Neural cell (in vitro differentiated cells): ENCODE measurements around the gene GAMT. TPM values are rescaled to one million over a fixed set of nuclear protein-coding genes. Genes with fewer than 3 reads are reported as not detected.

Experiments
- H2AFZ ChIP-seq: fragments of 200-600, 300-800 bp; sonication (generic), shearing (Covaris generic); 2 replicates; pipeline ENCODE4 v1.6.0; 2014; ENCODE audit warnings: low read depth, mild to moderate bottlenecking, antibody characterized with exemption, low read length, moderate library complexity
- H3F3A ChIP-seq: fragments of 200-600 bp; shearing (Covaris generic); 2 replicates; pipeline ENCODE4 v1.6.1; 2016; ENCODE audit warnings: mild to moderate bottlenecking, moderate library complexity, mixed read lengths, antibody characterized with exemption, low read length; ENCODE audit not compliant: insufficient read depth, poor library complexity, severe bottlenecking
- H3K27ac ChIP-seq: fragments of 200-600, 300-800 bp; sonication (generic), shearing (Covaris generic); 2 replicates; pipeline ENCODE4 v1.5.1; 2014; ENCODE audit warnings: mild to moderate bottlenecking, low read length, moderate library complexity
- H3K27me3 ChIP-seq: fragments of 300-800, 200-600 bp; sonication (generic), shearing (Covaris generic); 2 replicates; pipeline ENCODE4 v1.6.0; 2014; ENCODE audit warnings: mild to moderate bottlenecking, low read depth, low read length, moderate library complexity; ENCODE audit not compliant: insufficient read depth
- H3K36me3 ChIP-seq: fragments of 300-800, 200-600 bp; sonication (generic), shearing (Covaris generic); 2 replicates; pipeline ENCODE4 v1.5.1; 2014; ENCODE audit warnings: mild to moderate bottlenecking, antibody characterized with exemption, low read length, moderate library complexity; ENCODE audit not compliant: insufficient read depth
- H3K4me2 ChIP-seq: fragments of 300-800, 200-600 bp; sonication (generic), shearing (Covaris generic); 2 replicates; pipeline ENCODE4 v1.6.0; 2014; ENCODE audit warnings: mild to moderate bottlenecking, low read length
- H3K4me3 ChIP-seq: fragments of 300-800, 200-600 bp; sonication (generic), shearing (Covaris generic); 2 replicates; pipeline ENCODE4 v1.5.1; 2014; ENCODE audit warnings: mild to moderate bottlenecking, low read length, moderate library complexity
- H3K79me2 ChIP-seq: fragments of 200-600 bp; shearing (Covaris generic); replicated peaks from 2 replicates; pipeline ENCODE4 v1.6.0; 2014; ENCODE audit warnings: mild to moderate bottlenecking, low read length, moderate library complexity; ENCODE audit not compliant: insufficient read depth
- H3K9ac ChIP-seq: fragments of 300-800, 200-600 bp; sonication (generic), shearing (Covaris generic); 2 replicates; pipeline ENCODE4 v1.6.1; 2016; ENCODE audit warnings: mild to moderate bottlenecking, low read length, mixed read lengths
- H3K9me2 ChIP-seq: fragments of 200-600 bp; shearing (Covaris generic); 2 replicates; pipeline ENCODE4 v1.6.1; 2016; ENCODE audit warnings: mild to moderate bottlenecking, low read length, mixed read lengths; ENCODE audit not compliant: insufficient read depth
- H3K9me3 ChIP-seq: fragments of 200-600, 300-800 bp; sonication (generic), shearing (Covaris generic); 2 replicates; pipeline ENCODE4 v1.6.1; 2016; ENCODE audit warnings: mild to moderate bottlenecking, mixed run types, low read length, moderate library complexity, mixed read lengths
- H4K20me1 ChIP-seq: fragments of 200-600 bp; shearing (Covaris generic); 2 replicates; pipeline ENCODE4 v1.6.1; 2016; ENCODE audit warnings: mild to moderate bottlenecking, mixed run types; ENCODE audit not compliant: insufficient read depth
- EP300 ChIP-seq: fragments of 450-650 bp; conservative IDR thresholded peaks from 2 replicates; pipeline ENCODE4 v1.6.1; 2014; ENCODE audit warnings: antibody characterized with exemption, mild to moderate bottlenecking, moderate library complexity; ENCODE audit not compliant: poor library complexity, severe bottlenecking
- EZH2 ChIP-seq: fragments of 200-600, 300-800 bp; shearing (Covaris generic), sonication (generic); IDR thresholded peaks from 2 replicates; pipeline ENCODE4 v1.6.1; 2014; ENCODE audit warnings: antibody characterized with exemption, low read length, borderline replicate concordance, mild to moderate bottlenecking; ENCODE audit not compliant: insufficient read depth, poor library complexity, severe bottlenecking
- MXI1 ChIP-seq: fragments of 450-650 bp; conservative IDR thresholded peaks from 2 replicates; pipeline ENCODE4 v1.6.1; 2014; ENCODE audit warnings: antibody characterized with exemption, mild to moderate bottlenecking; ENCODE audit not compliant: poor library complexity, severe bottlenecking
- RAD21 ChIP-seq: fragments of 450-650 bp; conservative IDR thresholded peaks from 2 replicates; pipeline ENCODE4 v1.6.1; 2014; ENCODE audit warnings: antibody characterized with exemption, mild to moderate bottlenecking, moderate library complexity
- REST ChIP-seq: IDR thresholded peaks from 2 replicates; pipeline ENCODE4 v1.6.1; 2012; ENCODE audit warnings: borderline replicate concordance
- SMC3 ChIP-seq: fragments of 450-650 bp; conservative IDR thresholded peaks from 2 replicates; pipeline ENCODE4 v1.6.1; 2014; ENCODE audit warnings: antibody characterized with exemption, mild to moderate bottlenecking, moderate library complexity; ENCODE audit not compliant: poor library complexity
- TAF1 ChIP-seq: IDR thresholded peaks from 2 replicates; pipeline ENCODE4 v1.6.1; 2012; ENCODE audit warnings: low read depth
- polyA plus RNA-seq: library from polyadenylated mRNA; depleted of rRNA; stranded (reverse); fragments of >200 nt; gene quantifications from 2 replicates; pipeline ENCODE4 v1.2.3, GENCODE V29; 2014

Gene GAMT
- polyA plus RNA-seq, 1 donor from 2014 or later: 32.5 TPM

DNA sequence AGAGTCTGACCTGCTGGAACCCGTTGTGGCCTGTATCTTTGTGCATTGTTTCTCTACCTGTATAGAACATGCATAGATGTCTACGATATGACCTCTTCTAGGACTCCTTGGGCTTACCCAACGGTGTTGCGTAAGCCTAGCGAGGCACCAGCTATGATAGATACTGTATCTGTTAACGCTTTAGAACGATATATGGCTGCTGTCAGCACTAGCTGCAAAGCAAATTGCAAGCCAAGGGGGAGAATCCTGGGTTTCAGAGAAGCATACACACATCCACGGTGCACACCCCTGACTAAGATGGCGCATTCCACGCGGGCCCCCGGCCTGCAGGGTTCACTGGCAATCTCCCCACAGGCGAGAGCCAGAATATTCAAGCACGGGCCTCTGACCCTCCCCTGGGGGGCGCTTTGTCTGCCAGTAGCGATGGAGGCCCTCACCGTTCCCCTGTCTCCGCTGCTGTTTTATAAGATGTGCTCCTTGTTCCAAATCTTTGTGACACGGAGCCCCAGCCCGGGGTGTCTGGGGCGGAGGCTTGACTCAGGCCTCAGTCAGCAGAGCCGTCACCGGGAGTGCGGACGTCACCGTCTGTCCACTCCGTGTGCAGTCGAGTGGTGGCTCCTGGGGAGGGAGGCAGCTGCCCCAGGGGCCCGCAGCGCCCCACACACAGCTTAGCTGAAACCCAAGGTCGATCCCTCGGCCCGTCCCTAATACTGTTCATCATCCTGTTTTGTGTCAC is 23.9 kb upstream of the GAMT start:
- Histone ChIP-seq H2AFZ (no peak overlapping the region), H3K27me3 (no peaks in the 10 kb centered on the region), H3K27ac (no peak overlapping the region), H3K9ac (no peak overlapping the region), H3K9me2 (no peaks in the 10 kb centered on the region), H3F3A (no peaks in the 10 kb centered on the region), H3K4me2 (no peak overlapping the region), H3K79me2 (no peaks in the 10 kb centered on the region), H3K4me3 (no peak overlapping the region), H3K9me3 (no peaks in the 10 kb centered on the region), H3K36me3 (no peaks in the 10 kb centered on the region), H4K20me1 (no peaks in the 10 kb centered on the region)
- TF ChIP-seq MXI1: no peak
- TF ChIP-seq EZH2: no peak
- no peak for TF ChIP-seq EP300
- no peak for TF ChIP-seq RAD21
- no peak for TF ChIP-seq REST
- no peak for TF ChIP-seq SMC3

DNA sequence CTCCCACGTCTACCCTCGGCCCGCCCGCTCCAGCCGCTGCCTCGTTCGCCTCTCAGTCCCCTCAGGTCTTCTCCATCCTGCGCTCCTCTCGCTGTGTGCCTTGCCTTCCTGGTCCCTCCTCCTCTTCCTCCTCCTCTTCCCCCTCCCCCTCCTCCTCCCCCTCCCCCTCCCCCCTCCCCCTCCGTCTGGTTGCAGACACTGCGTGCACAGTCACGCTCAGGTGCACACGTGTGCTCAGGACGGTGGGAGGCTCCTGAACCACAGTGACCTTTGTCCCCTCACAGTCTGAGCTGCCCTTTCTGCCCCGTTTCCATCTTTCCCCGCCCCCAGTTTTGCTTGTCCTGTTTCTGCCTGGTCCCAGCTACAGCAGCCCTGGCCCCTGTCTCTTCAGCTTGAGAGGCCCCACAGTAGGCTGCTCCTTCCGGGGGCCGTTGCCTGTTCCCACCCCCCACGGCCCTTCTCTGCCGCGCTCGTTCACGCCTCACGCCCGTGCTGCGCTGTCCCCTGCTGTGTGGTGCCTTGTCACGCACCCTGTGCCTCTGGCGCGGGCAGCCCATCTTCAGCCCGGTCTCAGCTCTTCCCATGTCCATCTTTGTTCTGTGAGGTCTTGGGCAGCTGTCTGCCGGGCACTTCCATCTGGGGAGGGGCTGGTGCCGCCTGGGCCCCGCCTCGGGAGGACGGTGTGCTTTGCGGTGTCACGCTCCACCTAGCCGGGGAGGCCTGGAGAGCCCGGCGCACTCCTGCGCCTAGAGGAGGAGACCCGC is 23.0 kb upstream of the GAMT start:
- H4K20me1 ChIP-seq: no peaks in the 10 kb centered on the region
- no peak overlapping the region for H3K4me3 ChIP-seq
- H3K9me2 ChIP-seq: no peaks in the 10 kb centered on the region
- no peaks in the 10 kb centered on the region for H3K27me3 ChIP-seq
- H3K36me3 ChIP-seq: no peaks in the 10 kb centered on the region
- H3K79me2 ChIP-seq: no peaks in the 10 kb centered on the region
- H3K27ac ChIP-seq: no peak overlapping the region
- H3K4me2 ChIP-seq: no peak overlapping the region
- H3F3A ChIP-seq: no peaks in the 10 kb centered on the region
- no peak overlapping the region for H3K9ac ChIP-seq
- no peak overlapping the region for H2AFZ ChIP-seq
- no peaks in the 10 kb centered on the region for H3K9me3 ChIP-seq
- TF ChIP-seq TAF1 (no peak), RAD21 (no peak), MXI1 (no peak), REST (no peak)
